IPS DF 19.7 (cell line): ENCODE data around the gene KCNAB2.

Source experiments
- DNase-seq: peaks from one replicate; pipeline ENCODE4 v3.0.0-alpha.2; 2013; ENCODE audit warnings: low read depth, low spot score

The KCNAB2 gene

DNA sequence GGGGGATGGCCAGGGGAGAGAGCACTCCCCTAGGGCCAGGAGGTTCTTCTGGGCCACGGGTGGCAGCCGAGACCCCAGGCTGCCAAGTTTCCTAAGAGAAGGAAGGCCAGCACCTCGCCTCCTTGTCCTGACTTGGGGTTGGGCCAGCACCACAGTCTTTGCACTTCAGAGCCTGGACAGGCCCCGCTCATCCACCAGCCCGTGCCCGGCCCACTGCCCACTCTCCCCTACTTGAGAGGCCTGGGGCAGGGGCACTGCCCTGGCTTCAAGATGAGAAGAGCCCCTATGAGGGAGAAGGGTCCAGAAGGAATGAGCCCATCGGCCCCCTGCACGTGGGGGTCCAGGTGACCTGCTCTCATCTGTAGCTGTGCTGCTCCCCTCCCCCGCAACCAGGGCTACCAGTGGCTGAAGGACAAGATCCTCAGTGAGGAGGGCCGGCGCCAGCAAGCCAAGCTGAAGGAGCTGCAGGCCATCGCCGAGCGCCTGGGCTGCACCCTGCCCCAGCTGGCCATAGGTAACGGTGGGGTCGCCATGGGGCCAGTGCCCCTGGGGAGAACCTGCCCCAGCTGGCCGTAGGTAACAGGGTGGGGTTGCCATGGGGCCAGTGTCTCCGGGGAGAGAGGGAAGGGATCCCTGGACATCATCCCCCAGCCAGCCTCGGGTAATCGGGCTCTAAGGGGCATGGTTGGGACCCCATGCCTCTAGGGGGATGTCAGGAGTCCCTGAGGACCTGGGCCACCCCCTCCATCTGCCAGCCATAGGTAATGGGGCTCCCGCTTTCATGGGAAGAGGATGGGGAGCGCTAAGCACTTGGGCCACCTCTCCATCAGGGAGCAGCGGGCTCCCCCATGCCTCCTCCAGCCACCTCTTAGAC, 50.8 kb downstream of the KCNAB2 start:
- no peak for DNase-seq

- no peak for DNase-seq
These were observed 51.5 kb downstream of the KCNAB2 start for GRCh38 chr1:6097117-6097595.

- DNase-seq: no peak
These were observed 52.1 kb downstream of the KCNAB2 start for GRCh38 chr1:6097824-6098223.

- no peak for DNase-seq
These were observed 52.9 kb downstream of the KCNAB2 start for GRCh38 chr1:6098303-6099215.

DNA sequence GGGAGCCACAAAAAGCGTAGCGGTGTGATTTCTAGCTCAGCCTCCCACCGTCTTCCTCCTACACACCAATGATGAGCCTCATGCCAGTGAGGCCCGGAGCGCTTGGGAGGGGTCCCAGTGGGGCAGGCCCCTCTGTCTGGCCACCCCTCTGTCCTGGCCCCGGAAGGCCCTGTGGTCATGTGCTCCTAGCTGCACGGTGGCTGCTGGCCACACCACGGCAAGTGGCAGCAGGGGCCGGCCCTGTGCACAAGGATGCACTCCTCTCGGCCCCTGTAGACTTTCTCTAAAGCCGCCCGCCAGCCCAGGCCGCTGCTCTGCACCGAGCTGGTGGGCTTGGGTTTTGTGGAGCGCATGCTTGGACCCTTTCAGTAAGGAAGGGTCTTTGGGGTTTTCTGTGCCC, 53.6 kb downstream of the KCNAB2 start:
- no peak for DNase-seq

DNA sequence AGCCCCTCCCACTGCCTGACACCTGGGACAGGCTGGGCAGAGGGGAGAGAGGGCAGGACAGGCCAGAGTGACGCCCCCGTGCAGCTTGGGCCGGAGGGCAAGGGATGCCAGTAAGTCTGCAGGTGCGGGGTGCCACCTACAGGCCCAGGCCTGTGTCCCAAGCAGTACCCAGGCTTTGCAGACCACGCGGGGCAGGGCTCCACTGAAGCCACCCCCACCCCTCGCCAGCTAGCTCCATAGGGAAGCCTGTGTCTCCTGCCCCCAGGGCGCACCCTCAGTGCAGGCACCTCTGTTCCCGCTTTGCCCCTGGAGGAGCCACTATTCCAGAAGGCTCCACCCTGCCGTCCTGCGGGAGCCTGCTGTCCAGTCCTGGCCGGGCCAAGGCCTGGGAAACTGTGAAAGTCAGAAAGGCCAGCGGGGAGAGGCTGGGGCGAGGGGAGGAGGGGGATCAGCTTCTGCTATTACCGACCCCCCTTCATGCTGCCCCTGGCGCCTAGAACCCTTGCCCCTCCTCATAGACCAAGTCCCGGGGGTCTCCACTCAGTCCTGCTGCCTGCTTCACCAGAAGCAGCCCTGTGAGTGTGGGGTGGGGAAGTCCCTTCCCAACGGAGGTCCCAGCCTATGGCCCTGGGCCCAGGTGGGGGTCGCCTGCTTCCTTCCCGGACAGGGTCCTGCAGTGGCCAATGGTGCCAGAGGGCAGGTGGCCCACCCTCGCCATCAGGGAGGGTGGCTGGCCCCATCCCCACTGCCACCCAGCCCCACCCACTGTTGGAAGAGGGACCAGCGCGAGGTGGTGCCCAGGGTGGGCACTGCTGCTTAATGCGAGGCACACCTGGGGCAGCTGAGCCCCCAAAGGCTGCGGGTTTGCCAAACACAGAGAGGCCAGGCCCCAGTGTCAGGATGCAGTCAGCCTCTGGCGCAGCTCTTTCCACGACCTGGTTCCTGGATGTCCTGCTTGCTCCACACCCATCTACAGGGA, 54.4 kb downstream of the KCNAB2 start:
- no peak for DNase-seq

GRCh38 chr1:6100861-6101783, 55.4 kb downstream of the KCNAB2 start:
- DNase-seq: no peak

GRCh38 chr1:6101826-6102531, 56.3 kb downstream of the KCNAB2 start:
- no peak for DNase-seq

- no peak for DNase-seq
These were observed 56.8 kb downstream of the KCNAB2 start for GRCh38 chr1:6102532-6102845.

- no peak for DNase-seq
These were observed 57.6 kb downstream of the KCNAB2 start for GRCh38 chr1:6103111-6103853.

DNA sequence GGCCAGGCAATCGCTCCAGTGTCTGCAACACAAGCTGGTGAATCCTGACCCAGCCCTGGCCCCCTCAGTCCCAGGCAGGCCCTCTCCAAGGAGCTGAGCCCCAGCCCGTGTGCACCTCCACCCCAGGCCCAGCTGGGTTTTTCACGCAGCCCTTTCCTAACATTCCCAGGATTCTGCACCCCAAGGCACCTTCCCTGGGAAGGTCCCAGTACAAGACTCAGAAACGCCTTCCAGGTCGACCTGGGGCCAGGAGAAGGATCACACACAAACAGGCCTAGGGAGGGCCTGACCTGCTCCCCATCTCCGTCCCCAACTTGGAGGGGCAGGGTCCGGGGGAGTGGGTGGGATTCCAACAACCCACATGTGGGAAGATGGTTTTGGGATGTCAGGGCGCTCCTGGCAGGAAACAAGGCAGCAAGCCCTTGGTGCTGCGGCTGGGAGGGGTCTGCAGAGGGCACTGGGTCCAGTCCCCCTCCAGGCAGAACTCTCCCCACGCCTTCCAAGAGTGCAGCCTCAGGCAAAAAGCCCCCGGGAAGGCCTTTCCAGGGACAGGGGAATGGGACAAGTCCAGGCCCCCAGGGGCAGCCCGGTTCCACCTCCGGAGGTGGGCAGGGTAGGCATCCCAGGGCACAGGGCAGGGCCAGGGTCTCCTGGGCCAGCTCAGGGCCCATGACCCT, 58.3 kb downstream of the KCNAB2 start:
- DNase-seq: no peak

- no peak for DNase-seq
These were observed 58.9 kb downstream of the KCNAB2 start for GRCh38 chr1:6104631-6105030.

- DNase-seq: no peak
These were observed 59.6 kb downstream of the KCNAB2 start for GRCh38 chr1:6105218-6105679.

DNA sequence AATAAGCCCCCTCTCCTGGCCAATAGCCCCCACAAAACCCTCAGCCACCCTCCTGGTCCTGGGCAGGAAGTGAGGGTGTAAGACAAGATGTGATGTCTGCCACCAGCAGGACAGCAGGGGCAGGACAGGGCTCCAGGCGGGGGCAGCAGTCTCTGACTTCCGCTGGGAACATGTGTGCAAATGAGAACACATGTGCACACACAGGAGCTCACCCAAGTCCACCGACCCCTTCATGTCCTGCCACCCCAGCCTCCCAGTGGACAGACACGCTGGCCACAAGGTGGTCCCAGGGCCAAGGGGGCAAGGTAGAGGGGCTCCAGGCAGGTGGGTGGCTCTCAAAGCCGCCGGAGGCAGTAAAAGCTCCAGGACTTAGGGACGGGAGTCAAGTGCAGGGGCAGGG, 60.1 kb downstream of the KCNAB2 start:
- no peak for DNase-seq

- no peak for DNase-seq
These were observed 60.6 kb downstream of the KCNAB2 start for GRCh38 chr1:6106321-6106731.

GRCh38 chr1:6106977-6107376, 61.3 kb downstream of the KCNAB2 start:
- DNase-seq: no peak

DNA sequence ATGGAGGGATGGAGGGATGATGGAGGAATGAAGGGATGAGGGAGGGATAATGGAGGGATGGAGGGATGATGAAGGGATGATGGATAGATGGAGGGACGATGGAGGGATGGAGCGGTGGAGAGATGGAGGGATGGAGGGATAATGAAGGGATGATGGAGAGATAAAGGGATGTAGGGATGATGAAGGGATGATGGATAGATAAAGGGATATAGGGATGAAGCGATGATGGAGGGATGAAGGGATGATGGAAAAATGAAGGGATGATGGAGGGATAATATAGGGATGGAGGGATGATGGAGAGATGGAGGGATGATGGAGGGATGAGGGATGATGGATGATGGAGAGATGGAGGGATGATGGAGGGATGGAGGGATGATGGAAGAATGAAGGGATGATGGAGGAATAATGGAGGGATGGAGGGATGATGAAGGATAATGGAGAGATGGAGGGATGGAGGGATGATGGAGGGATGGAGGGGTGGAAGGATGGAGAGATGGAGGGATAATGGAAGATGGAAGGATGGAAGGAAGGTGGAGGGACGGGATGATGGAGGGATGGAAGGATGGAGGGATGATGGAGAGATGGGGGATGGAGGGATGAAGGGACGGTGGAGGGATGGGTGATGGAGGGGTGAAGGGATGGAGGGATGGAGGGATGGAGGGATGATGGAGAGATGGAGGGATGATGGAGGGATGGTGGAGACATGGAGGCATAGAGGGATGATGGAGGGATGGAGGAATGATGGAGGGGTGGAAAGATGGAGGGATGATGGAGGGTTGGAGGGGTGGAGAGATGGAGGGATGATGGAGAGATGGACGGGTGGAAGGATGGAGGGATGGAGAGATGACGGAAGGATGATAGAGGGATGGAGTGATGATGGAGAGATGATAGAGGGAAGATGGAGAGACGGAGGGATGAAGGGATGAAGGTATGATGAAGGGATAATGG, 62.0 kb downstream of the KCNAB2 start:
- no peak for DNase-seq
